GM12872 (cell line): ENCODE results near the gene ODAD2.

Experiments used
- TF ChIP-seq, protein P1 (sequence below): IDR thresholded peaks from 3 replicates; pipeline ENCODE4 v1.5.1; 2011; ENCODE audit warnings: low read depth, mild to moderate bottlenecking, low read length, moderate library complexity; ENCODE audit not compliant: insufficient read depth

Gene ODAD2

GRCh38 chr10:27805180-27805579 is 193.7 kb downstream of the ODAD2 start:
- TF ChIP-seq, protein P1, sequence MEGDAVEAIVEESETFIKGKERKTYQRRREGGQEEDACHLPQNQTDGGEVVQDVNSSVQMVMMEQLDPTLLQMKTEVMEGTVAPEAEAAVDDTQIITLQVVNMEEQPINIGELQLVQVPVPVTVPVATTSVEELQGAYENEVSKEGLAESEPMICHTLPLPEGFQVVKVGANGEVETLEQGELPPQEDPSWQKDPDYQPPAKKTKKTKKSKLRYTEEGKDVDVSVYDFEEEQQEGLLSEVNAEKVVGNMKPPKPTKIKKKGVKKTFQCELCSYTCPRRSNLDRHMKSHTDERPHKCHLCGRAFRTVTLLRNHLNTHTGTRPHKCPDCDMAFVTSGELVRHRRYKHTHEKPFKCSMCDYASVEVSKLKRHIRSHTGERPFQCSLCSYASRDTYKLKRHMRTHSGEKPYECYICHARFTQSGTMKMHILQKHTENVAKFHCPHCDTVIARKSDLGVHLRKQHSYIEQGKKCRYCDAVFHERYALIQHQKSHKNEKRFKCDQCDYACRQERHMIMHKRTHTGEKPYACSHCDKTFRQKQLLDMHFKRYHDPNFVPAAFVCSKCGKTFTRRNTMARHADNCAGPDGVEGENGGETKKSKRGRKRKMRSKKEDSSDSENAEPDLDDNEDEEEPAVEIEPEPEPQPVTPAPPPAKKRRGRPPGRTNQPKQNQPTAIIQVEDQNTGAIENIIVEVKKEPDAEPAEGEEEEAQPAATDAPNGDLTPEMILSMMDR, result no peak

- TF ChIP-seq, protein P1, result no peak
These were observed 194.7 kb downstream of the ODAD2 start for GRCh38 chr10:27804136-27804535.

GRCh38 chr10:27801171-27801785 is 197.6 kb downstream of the ODAD2 start:
- TF ChIP-seq, protein P1, result no peak

DNA sequence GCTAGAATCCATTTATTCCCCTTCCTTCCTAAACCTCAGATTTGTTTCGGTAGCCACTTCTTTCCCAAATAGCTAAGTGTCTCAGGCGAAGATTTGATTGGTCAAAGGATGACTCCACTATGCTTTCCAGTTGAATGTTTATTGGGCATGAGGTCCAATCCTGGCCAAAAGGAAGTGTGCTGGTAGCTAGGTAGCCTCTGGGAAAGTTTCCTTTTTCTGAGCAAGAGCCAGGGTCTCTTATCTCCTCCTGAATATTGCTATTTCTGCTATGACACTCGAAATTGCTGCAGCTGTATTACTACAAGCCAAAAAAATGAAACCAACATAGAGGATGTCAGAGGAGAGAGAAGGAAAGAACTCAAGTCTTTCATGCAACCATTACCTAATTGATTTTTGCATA is 199.8 kb downstream of the ODAD2 start:
- TF ChIP-seq, protein P1, result no peak

GRCh38 chr10:27794157-27794556 is 204.7 kb downstream of the ODAD2 start:
- TF ChIP-seq, protein P1, result no peak

GRCh38 chr10:27792216-27792615 is 206.7 kb downstream of the ODAD2 start:
- TF ChIP-seq, protein P1, result no peak

DNA sequence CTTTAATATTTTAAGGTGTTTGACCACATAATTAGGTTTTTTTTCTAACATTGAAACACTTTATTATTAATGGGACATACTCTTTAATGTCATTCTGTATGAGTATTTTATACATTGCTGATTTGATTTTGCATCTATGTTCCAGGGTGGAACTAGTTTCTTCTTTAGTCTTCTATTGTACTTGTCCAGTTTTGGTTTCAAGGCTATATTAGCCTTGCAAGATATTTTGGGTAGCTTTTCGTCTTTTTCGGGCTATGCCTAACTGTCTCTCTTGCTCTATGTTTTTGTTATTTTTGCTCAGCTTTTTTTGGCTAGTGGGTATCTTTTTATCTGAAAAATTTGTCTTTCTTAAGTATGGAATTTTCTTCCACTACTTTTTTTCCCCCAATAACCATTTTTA is 214.6 kb downstream of the ODAD2 start:
- TF ChIP-seq, protein P1, result no peak
